ENCODE results near the gene PRDM9.

DNA sequence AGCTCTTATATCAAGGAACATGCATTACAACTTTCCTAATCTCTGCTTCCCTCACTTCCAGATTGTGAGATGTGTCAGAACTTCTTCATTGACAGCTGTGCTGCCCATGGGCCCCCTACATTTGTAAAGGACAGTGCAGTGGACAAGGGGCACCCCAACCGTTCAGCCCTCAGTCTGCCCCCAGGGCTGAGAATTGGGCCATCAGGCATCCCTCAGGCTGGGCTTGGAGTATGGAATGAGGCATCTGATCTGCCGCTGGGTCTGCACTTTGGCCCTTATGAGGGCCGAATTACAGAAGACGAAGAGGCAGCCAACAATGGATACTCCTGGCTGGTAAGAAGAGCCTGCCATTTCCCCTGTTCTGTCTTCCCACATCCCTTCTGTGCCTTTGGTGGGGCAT is 15.1 kb downstream of the PRDM9 start:
- TF ChIP-seq, protein P1, sequence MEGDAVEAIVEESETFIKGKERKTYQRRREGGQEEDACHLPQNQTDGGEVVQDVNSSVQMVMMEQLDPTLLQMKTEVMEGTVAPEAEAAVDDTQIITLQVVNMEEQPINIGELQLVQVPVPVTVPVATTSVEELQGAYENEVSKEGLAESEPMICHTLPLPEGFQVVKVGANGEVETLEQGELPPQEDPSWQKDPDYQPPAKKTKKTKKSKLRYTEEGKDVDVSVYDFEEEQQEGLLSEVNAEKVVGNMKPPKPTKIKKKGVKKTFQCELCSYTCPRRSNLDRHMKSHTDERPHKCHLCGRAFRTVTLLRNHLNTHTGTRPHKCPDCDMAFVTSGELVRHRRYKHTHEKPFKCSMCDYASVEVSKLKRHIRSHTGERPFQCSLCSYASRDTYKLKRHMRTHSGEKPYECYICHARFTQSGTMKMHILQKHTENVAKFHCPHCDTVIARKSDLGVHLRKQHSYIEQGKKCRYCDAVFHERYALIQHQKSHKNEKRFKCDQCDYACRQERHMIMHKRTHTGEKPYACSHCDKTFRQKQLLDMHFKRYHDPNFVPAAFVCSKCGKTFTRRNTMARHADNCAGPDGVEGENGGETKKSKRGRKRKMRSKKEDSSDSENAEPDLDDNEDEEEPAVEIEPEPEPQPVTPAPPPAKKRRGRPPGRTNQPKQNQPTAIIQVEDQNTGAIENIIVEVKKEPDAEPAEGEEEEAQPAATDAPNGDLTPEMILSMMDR (conservative IDR thresholded peaks at IDR 0.05; ENCODE audit: low read length), result no peak
- TF ChIP-seq EZH2phosphoT487 (IDR thresholded peaks at IDR 0.05; ENCODE audit: borderline replicate concordance), result no peak
